ENCODE measurements around the gene RXRB. TPM values are rescaled to one million over a fixed set of nuclear protein-coding genes. Genes with fewer than 3 reads are reported as not detected.

RXRB gene
- total RNA-seq, 2 donors from 2014 or later = 24.8 to 27.2 TPM

DNA sequence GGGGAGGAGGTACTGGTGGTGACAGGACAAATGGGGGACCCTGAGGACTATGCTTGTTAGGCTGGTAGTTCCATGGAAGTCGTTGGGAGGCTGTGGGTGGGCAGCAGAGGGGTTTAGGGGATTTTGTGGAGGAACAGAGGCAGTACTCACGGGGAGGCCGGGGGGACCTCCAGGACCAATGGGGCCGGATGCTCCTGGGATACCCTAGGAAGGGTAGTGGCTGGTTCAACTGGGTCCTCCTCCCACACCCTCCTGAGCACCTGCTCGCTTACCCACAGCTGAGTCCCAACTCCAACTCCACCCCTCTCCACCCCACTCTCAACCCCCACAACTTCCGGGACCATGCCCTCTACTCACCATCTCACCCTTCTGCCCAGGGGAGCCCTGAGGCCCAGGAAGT, 34.1 kb downstream of the RXRB start:
- no peak overlapping the region for H3K4me3 Mint-ChIP-seq
- H3K36me3 Mint-ChIP-seq (ENCODE audit: low read depth) = no peaks in the 10 kb centered on the region

DNA sequence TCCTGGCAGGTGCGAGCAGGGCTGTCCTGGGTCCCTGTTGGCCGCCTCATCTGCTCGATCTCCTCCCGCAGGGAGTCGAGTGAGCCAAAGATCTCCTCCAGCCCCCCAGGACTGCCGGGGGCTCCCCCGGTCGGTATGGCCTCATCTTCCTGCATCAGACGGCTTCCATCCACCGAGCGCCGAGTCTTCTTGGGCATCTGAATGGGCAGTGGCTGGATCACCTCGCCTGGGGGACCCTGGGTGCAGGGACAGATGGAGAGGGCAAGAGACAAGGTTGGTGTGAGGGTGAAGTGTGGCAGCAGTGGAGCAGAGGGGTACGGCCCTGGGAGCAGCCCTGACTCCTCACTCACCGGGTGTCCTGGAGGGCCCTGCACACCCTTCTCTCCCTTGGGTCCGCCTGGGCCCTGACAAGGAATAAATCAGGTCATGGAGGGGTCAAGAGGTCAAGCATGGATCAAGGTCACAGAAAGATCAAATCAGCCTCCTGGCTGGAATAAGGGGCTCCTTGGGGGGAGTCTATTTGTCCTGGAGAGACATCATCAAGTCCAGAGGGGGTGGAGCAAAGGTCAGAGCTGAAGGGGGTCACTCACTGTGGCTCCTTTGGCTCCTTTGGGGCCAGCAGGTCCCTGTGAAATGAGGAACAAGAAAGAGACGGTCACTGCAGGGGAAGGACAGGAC, 34.7 kb downstream of the RXRB start:
- no peaks in the 10 kb centered on the region for H3K4me1 Mint-ChIP-seq
- H3K27ac Mint-ChIP-seq = no peak overlapping the region
- TF ChIP-seq, protein P1, sequence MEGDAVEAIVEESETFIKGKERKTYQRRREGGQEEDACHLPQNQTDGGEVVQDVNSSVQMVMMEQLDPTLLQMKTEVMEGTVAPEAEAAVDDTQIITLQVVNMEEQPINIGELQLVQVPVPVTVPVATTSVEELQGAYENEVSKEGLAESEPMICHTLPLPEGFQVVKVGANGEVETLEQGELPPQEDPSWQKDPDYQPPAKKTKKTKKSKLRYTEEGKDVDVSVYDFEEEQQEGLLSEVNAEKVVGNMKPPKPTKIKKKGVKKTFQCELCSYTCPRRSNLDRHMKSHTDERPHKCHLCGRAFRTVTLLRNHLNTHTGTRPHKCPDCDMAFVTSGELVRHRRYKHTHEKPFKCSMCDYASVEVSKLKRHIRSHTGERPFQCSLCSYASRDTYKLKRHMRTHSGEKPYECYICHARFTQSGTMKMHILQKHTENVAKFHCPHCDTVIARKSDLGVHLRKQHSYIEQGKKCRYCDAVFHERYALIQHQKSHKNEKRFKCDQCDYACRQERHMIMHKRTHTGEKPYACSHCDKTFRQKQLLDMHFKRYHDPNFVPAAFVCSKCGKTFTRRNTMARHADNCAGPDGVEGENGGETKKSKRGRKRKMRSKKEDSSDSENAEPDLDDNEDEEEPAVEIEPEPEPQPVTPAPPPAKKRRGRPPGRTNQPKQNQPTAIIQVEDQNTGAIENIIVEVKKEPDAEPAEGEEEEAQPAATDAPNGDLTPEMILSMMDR (conservative IDR thresholded peaks at IDR 0.05) = no peak
- H3K27me3 Mint-ChIP-seq (ENCODE audit: insufficient read depth) = peaks cover 37% of the 10 kb centered on the region
- Histone ChIP-seq H3K9ac (ENCODE audit: extremely low read depth, low read length, poor library complexity, severe bottlenecking) (no peak overlapping the region), H3K27me3 (ENCODE audit: control insufficient read depth, insufficient read depth, low read length, poor library complexity, severe bottlenecking) (peaks cover 15% of the 10 kb centered on the region), H3K27ac (ENCODE audit: low read depth, low read length) (no peak overlapping the region), H3K9me3 (ENCODE audit: control insufficient read depth, low read length) (no peaks in the 10 kb centered on the region), H3K4me3 (ENCODE audit: low read length) (no peak overlapping the region), H3K36me3 (ENCODE audit: control insufficient read depth, insufficient read depth, low read length) (no peaks in the 10 kb centered on the region), H3K4me1 (ENCODE audit: control insufficient read depth, insufficient read depth, low read length) (no peaks in the 10 kb centered on the region)
- H3K36me3 Mint-ChIP-seq (ENCODE audit: low read depth) = no peaks in the 10 kb centered on the region
- DNase-seq = no peak
- WGBS, 2 experiments (ENCODE audit: insufficient coverage in 1 of 2, insufficient read length in 1 of 2) = 87 to 93% methylated on average over 4 to 17 of the region's 17 CpGs
- no peaks in the 10 kb centered on the region for H3K9me3 Mint-ChIP-seq
- no peak overlapping the region for H3K4me3 Mint-ChIP-seq

More for the DNA sequence above, 34.1 kb downstream of the RXRB start:
- Mint-ChIP-seq H3K4me1 (no peaks in the 10 kb centered on the region), H3K27ac (no peak overlapping the region), H3K9me3 (no peaks in the 10 kb centered on the region), H3K27me3 (ENCODE audit: insufficient read depth) (peaks cover 32% of the 10 kb centered on the region)
- TF ChIP-seq, protein P1 (conservative IDR thresholded peaks at IDR 0.05) = no peak
- Histone ChIP-seq H3K27me3 (ENCODE audit: control insufficient read depth, insufficient read depth, low read length, poor library complexity, severe bottlenecking) (peaks cover 15% of the 10 kb centered on the region), H3K36me3 (ENCODE audit: control insufficient read depth, insufficient read depth, low read length) (no peaks in the 10 kb centered on the region), H3K4me1 (ENCODE audit: control insufficient read depth, insufficient read depth, low read length) (no peaks in the 10 kb centered on the region), H3K27ac (ENCODE audit: low read depth, low read length) (no peak overlapping the region), H3K4me3 (ENCODE audit: low read length) (no peak overlapping the region), H3K9me3 (ENCODE audit: control insufficient read depth, low read length) (no peaks in the 10 kb centered on the region), H3K9ac (ENCODE audit: extremely low read depth, low read length, poor library complexity, severe bottlenecking) (no peak overlapping the region)
- 62 to 93% methylated on average over 2 to 6 of the region's 6 CpGs for WGBS, 2 experiments (ENCODE audit: insufficient coverage in 1 of 2, insufficient read length in 1 of 2)
- no peak for DNase-seq

DNA sequence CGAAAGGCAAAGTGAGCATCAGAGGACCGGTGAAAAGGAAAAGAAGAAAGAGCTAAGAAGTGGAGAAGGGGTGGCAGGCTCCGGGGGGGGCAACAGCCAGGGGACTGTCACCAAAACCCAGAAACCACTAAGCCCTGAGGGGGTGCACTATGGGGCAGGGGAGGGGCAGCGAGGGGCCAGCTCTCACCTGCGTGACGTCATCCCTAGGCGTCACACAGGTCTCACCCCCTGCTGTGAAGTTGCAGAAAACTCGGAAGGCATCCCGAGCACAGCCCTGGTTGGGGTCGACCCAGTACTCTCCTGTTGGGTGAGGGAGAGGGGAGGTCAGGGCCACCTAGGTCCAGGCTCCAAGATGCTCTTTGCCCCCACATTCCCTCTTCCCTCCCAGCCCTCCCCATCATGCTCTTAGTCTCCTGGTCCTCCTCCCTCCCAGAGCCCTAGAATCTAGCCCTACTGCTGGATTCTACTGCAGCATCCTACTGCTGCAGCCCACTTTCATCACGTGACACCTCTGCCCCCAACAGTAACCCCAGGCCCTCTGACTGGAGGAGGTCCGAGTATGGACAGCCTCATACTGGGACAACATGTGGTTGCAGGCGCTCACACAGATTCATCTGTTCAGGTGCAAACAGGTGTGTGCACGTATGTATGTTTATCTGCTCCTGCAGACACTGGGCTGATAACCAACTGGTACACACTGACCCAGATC, 35.6 kb downstream of the RXRB start:
- Histone ChIP-seq H3K4me3 (ENCODE audit: low read length) (no peak overlapping the region), H3K27ac (ENCODE audit: low read depth, low read length) (no peak overlapping the region)

More for the DNA sequence above, 35.6 kb downstream of the RXRB start:
- H3K9me3 ChIP-seq (ENCODE audit: control insufficient read depth, low read length) = no peaks in the 10 kb centered on the region
- peak; percentile 45 for DNase-seq
- H3K36me3 ChIP-seq (ENCODE audit: control insufficient read depth, insufficient read depth, low read length) = no peaks in the 10 kb centered on the region
- Mint-ChIP-seq H3K27ac (no peak overlapping the region), H3K9me3 (no peaks in the 10 kb centered on the region), H3K4me3 (no peak overlapping the region), H3K4me1 (no peaks in the 10 kb centered on the region), H3K36me3 (ENCODE audit: low read depth) (no peaks in the 10 kb centered on the region), H3K27me3 (ENCODE audit: insufficient read depth) (peaks cover 37% of the 10 kb centered on the region)
- peaks cover 15% of the 10 kb centered on the region for H3K27me3 ChIP-seq (ENCODE audit: control insufficient read depth, insufficient read depth, low read length, poor library complexity, severe bottlenecking)
- H3K9ac ChIP-seq (ENCODE audit: extremely low read depth, low read length, poor library complexity, severe bottlenecking) = no peak overlapping the region
- 76 to 91% methylated on average over 7 to 14 of the region's 14 CpGs for WGBS, 2 experiments (ENCODE audit: insufficient coverage in 1 of 2, insufficient read length in 1 of 2)
- no peaks in the 10 kb centered on the region for H3K4me1 ChIP-seq (ENCODE audit: control insufficient read depth, insufficient read depth, low read length)
- TF ChIP-seq, protein P1 (conservative IDR thresholded peaks at IDR 0.05) = no peak
